Astrocyte of the spinal cord (primary cell): ENCODE results near the gene OGG1.

ENCODE experiments used
- DNase-seq: peaks from one replicate; pipeline ENCODE4 v3.0.0; 2011; ENCODE audit warnings: low read depth, low spot score
- H3K4me3 ChIP-seq: 2 replicates; pipeline ENCODE4 v1.5.1; 2011; ENCODE audit warnings: low read depth, mild to moderate bottlenecking, low read length, moderate library complexity
- CTCF ChIP-seq: IDR thresholded peaks from 2 replicates; pipeline ENCODE4 v1.5.1; 2012; ENCODE audit warnings: low read depth, mild to moderate bottlenecking, low read length, inconsistent platforms
- in situ Hi-C: cut with HindIII; loops from 2 replicates; pipeline ENCODE4 v1.10.0; 2017; ENCODE audit warnings: low sequenced_read_pairs

OGG1 gene

GRCh38 chr3:9792405-9793160, 42.8 kb downstream of the OGG1 start, which contains the start of the genes ARPC4 and TADA3:
Gene ARPC4 (plus strand): TSS chr3:9793082. CDS start chr3:9793122, 40 bp downstream.
Gene TADA3 (minus strand): TSS chr3:9792473. CDS start chr3:9791466, 1,007 bp downstream.
- peak within 1 kb of the TSS; percentile 91 for H3K4me3 ChIP-seq
- in situ Hi-C loops: no loop called here
- TF ChIP-seq CTCF: no peak
- DNase-seq: peak; percentile 98

GRCh38 chr3:9793161-9793781, 43.5 kb downstream of the OGG1 start:
- DNase-seq: peak; percentile 27
- no peak for TF ChIP-seq CTCF
- peak overlapping the region; percentile 91 for H3K4me3 ChIP-seq
- in situ Hi-C loops: no loop called here

GRCh38 chr3:9794400-9794799, 44.6 kb downstream of the OGG1 start:
- H3K4me3 ChIP-seq: no peak overlapping the region
- no peak for DNase-seq
- in situ Hi-C loops: no loop called here
- TF ChIP-seq CTCF: no peak

- in situ Hi-C loops: no loop called here
- no peak for DNase-seq
- TF ChIP-seq CTCF: no peak
Observed at GRCh38 chr3:9795207-9795606, 45.5 kb downstream of the OGG1 start.

GRCh38 chr3:9797196-9797945, 47.6 kb downstream of the OGG1 start:
- H3K4me3 ChIP-seq: no peak overlapping the region
- TF ChIP-seq CTCF: no peak
- in situ Hi-C loops: no loop called here
- DNase-seq: no peak

More at GRCh38 chr3:9795207-9795606, 45.5 kb downstream of the OGG1 start:
- no peak overlapping the region for H3K4me3 ChIP-seq

GRCh38 chr3:9800529-9800928, 50.8 kb downstream of the OGG1 start:
- peak; percentile 41 for TF ChIP-seq CTCF
- no peak overlapping the region for H3K4me3 ChIP-seq
- DNase-seq: no peak
- in situ Hi-C loops: no loop called here
